HL-60/S4 treated with retinoic acid at 250 ng/mL for 4 days and 3 days (cell line): ENCODE results near the gene C17orf113.

Source experiments
- in situ Hi-C: fragments of 300-500 bp; cut with MboI; formaldehyde crosslinking; loops from 2 replicates; pipeline ENCODE4 v1.7.0; 2022; ENCODE audit warnings: low sequenced_read_pairs

Gene C17orf113

GRCh38 chr17:42050393-42051012, at the start of gene C17orf113:
TSS of gene C17orf113 (minus strand) at chr17:42050601. CDS start at chr17:42043376, 7,225 bp downstream.
- in situ Hi-C loops = no loop called here

GRCh38 chr17:42098730-42099399, 48.5 kb upstream of the C17orf113 start:
- in situ Hi-C loops = no loop called here

- in situ Hi-C loops = no loop called here
Observed at GRCh38 chr17:42097691-42098631, 47.6 kb upstream of the C17orf113 start, which contains the start of gene ZNF385C. TSS of gene ZNF385C (minus strand) at chr17:42098473. CDS start at chr17:42063056, 35,417 bp downstream.

DNA sequence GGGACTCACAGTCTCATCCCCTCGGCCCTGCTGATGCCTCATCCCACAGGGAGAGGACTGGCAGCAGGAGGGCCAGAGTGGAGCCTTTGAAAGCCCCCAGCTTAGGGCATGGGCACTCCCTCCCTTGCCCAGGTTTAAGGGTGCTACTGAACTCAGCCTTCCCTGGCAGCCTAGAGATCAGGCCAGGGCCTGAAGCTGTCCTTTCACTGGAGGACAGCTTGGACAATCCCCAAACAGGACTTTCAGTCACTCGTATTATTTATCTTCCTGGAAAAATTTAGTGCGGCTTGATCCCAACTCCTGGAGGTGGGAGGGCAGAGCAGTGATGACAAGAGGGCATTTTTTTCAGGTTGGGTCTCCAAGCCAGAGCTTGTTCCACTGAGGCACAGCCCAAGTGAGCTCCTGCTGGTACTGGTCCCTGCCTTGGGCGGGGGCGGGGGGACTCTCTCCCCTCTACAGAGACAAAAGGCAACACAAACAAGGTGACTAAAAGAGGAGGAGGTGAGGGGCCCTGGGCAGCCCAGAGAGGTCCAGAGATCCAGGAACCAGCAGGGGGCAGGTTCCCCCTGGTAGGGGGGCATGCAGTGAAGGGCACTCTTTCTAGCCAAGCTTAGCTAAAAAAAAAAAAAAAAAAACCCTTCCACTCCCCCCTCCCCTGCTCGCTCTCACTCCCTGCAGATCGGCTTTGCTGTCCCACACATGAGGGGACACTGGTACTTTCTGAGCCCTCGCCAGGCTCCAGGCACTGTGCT, 46.1 kb upstream of the C17orf113 start:
- in situ Hi-C loops = no loop called here

GRCh38 chr17:42094375-42095069, 44.1 kb upstream of the C17orf113 start:
- in situ Hi-C loops = no loop called here

GRCh38 chr17:42092939-42093338, 42.5 kb upstream of the C17orf113 start:
- in situ Hi-C loops = no loop called here

- in situ Hi-C loops = no loop called here
Observed at GRCh38 chr17:42090964-42091790, 40.8 kb upstream of the C17orf113 start.

DNA sequence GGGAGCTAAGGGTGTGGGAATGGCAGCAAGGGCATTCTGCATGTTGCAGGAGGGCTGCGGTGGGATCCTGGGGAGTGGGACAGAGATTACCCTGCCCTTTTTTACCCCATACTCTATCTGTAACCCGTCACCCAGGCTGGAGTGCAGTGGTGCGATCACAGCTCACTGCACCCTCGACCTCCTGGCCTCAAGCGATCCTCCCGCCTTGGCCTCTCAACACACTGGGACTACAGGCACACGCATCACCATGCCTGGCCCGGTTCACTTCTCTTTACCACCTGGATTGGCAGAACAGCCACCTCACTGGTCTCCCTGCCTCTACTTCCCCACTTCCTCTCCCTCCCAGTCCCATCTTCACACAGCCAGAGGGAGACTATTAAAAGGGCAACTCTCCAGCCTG, 38.3 kb upstream of the C17orf113 start:
- in situ Hi-C loops = no loop called here

- in situ Hi-C loops = no loop called here
Observed at GRCh38 chr17:42087736-42088705, 37.6 kb upstream of the C17orf113 start.

GRCh38 chr17:42087042-42087701, 36.8 kb upstream of the C17orf113 start:
- in situ Hi-C loops = no loop called here

- in situ Hi-C loops = no loop called here
Observed at GRCh38 chr17:42081516-42082129, 31.2 kb upstream of the C17orf113 start.

DNA sequence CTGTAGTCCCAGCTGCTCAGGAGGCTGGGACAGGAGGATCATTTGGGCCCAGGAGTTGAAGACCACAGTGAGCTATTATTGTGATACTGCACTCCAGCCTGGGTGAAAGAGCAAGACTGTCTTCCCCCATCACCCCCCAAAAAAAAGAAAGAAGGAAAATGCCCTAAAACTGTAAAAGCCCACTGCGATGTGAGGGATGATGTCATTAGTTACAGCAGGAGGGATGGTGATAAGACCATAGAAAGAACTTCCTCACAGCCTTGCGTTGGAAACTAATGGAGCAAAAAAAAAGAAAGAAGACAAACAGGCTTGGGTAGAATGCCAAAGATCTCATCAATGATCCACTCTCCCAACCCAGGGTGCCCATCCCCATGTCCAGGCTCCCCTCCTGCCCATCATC, 29.1 kb upstream of the C17orf113 start:
- in situ Hi-C loops = no loop called here

DNA sequence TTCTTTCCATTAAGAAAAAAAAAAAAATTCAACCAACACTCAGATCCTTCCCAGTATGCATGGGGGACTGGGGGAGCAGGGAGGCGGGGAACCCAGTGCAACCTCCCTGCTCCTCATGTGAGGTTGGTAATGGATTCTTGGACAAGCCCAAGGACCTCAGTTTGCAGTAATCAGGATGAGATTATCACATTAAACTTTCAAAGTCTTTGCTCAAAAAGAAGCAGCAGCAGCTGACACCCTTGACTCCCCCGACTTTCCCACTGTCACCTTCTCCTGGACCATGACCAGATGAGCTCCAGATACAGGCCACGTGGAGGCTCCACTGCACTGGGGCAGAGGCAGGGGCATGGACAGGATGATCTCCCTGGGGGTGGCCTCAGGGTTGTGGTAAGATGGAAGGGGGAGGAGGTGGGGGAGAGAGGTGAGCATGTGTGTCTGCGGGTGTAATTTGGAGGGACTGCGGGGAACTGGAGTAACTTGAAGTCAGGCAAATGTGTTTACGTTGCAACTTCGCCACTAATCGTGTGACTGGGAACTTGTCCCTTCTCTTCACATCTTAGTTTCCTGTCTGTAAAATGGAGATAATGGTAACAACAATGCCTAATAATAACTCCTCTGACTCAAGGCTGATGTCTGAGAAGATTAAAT, 28.1 kb upstream of the C17orf113 start:
- in situ Hi-C loops = no loop called here

DNA sequence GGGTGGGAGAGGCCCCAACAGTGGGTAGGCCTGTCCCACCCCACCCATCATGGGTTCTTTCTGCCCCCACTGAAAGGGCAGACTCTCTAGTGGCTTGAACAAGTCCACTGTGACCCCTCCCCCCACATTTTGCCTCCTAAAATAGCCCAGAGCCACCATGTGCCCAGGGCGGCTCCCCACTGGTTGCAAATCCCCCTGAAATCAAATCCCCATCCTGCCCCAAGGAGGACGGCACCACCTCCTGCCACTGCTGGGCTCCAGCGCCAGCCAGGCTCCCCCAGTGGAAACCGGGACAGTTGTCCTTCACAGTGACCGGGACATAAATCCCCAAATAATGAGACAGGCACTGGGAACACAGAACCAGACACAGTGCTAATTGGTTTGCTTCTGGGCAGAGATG, 27.4 kb upstream of the C17orf113 start:
- in situ Hi-C loops = no loop called here

DNA sequence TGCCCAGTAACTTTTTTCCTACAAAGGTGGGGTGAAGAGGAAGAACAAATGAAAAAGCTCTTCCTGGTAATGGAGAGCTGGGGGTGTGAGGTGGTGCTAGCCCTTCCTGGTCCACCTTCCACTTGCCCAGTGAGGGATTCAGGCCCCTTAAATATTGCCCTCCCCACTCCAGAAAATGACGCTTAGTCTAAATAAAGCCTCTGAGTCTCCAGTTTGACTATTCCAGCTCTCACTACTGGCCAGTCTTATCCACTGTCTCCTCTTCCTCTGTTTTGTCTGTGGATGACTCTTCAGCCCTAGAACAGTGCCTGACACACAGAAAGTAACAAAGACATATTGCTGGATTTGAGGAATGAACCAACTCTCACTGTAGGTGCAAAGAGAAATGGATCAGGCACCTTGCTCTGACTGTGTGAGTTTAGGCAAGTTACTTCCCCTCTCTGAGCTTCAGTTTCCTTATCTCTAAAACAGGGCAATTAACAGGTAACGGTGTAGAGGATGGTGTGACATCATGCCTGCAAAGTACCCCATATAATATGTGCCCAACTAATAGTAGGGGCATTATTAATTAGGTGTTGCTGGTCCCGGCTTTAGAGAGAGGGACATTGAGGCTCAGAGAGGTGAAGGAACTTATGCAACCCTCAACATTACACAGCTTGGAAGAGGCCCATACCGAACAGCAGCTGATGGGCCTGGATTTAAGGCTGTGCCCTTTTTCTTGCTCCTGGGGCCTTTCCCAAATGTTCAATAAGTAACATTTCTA, 26.6 kb upstream of the C17orf113 start:
- in situ Hi-C loops = no loop called here

GRCh38 chr17:42075789-42076188, 25.4 kb upstream of the C17orf113 start:
- in situ Hi-C loops = no loop called here
